Measurements from ENCODE around the gene VDR.

The VDR gene

DNA sequence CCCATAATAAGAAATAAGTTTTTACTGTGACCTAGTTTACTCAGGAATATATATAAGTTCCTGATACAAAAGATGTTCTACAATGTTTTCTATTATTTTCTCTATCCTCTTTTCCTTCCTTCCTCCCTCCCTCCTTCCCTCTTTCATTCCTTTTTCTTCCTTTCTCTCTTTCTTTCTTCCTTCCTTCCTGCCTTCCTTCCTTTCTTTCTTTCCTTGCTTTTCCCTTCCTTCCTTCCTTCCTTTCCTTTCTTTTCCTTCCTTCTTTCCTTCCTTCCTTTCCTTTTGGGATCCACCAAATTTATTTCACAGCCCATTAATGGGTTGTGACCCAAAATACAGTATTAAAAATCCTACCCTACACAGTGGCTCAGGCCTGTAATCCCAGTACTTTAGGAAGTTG lies 3.9 kb upstream of the VDR start:
- TF ChIP-seq, protein P1, sequence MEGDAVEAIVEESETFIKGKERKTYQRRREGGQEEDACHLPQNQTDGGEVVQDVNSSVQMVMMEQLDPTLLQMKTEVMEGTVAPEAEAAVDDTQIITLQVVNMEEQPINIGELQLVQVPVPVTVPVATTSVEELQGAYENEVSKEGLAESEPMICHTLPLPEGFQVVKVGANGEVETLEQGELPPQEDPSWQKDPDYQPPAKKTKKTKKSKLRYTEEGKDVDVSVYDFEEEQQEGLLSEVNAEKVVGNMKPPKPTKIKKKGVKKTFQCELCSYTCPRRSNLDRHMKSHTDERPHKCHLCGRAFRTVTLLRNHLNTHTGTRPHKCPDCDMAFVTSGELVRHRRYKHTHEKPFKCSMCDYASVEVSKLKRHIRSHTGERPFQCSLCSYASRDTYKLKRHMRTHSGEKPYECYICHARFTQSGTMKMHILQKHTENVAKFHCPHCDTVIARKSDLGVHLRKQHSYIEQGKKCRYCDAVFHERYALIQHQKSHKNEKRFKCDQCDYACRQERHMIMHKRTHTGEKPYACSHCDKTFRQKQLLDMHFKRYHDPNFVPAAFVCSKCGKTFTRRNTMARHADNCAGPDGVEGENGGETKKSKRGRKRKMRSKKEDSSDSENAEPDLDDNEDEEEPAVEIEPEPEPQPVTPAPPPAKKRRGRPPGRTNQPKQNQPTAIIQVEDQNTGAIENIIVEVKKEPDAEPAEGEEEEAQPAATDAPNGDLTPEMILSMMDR (conservative IDR thresholded peaks at IDR 0.05), result no peak
- TF ChIP-seq ZFX (IDR thresholded peaks at IDR 0.05), result no peak
- no peak overlapping the region for H3K27ac ChIP-seq

DNA sequence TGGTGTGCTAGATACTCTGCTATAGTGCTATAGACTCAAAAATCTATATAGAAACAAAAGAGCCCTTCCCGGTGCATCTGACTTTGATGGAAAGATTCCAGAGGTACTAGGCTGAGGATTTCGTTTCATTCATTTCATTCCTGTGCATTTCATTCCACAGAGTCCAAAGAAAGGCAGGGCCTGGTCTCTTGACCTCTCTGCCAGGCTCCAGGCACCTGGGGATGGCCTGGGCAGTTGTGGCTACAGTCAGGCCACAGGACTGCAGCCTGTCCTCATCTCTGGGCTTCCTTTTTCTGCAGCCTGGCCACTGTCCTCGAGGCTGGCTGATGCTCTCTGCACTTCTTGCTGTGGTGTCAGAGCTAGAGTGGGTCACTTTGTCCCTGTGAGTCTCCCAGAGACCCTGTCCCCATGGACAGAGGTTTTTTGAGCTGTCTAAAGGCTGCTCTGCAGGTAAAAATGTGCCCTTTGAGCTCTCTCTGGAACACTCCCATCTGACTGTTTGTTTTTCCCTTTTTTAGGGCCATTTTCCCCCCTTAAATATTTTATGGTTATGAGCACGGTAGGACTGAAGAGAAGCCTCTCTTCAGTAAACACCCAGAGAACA lies 3.2 kb upstream of the VDR start:
- TF ChIP-seq, protein P1 (conservative IDR thresholded peaks at IDR 0.05), result no peak
- no peak for TF ChIP-seq ZFX (IDR thresholded peaks at IDR 0.05)
- no peak overlapping the region for H3K27ac ChIP-seq

DNA sequence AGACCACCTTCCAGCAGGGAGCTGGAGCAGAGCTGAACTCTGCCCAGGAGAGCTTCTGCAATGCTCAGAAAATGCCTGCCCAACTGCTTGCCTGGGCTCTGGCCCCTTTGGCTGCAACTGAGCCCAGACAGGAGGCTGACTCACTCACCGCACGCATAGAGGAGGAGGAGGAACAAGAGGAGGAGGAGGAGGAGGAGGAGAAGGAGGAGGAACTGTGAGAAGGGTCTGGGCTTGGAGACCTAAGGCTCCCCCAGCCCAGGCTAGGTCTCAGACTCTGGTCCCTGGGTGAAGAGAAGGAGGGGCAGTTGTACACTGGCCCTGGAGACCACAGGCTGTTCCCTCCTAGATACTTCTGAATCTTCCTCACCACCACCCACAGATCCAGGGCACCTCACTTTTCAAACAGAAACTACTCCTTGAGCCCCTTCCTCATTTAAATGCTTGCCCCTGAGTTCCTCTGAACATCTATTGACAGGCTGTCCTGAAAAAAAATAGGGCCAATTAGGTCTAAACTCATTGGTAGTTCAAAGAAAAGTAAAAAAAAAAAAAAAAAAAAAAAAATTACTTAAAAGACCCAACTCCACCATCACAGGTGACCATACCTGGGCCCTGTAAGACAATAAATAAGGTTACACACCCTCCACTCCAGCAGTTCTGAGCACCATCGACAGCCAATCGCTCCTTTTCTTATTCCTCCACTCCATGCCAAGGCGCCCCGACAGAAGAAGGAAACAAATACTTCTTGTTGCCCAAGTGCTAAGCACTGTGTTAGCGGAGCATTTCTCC lies 674 bp downstream of the VDR start:
- TF ChIP-seq ZFX (IDR thresholded peaks at IDR 0.05), result no peak
- TF ChIP-seq, protein P1 (conservative IDR thresholded peaks at IDR 0.05), result no peak
- peak overlapping the region; percentile 74 for H3K27ac ChIP-seq

- peak overlapping the region; percentile 74 for H3K27ac ChIP-seq
- no peak for TF ChIP-seq ZFX (IDR thresholded peaks at IDR 0.05)
- TF ChIP-seq, protein P1 (conservative IDR thresholded peaks at IDR 0.05), result no peak
Measured at GRCh38 chr12:47903151-47903611, 1.6 kb downstream of the VDR start.

DNA sequence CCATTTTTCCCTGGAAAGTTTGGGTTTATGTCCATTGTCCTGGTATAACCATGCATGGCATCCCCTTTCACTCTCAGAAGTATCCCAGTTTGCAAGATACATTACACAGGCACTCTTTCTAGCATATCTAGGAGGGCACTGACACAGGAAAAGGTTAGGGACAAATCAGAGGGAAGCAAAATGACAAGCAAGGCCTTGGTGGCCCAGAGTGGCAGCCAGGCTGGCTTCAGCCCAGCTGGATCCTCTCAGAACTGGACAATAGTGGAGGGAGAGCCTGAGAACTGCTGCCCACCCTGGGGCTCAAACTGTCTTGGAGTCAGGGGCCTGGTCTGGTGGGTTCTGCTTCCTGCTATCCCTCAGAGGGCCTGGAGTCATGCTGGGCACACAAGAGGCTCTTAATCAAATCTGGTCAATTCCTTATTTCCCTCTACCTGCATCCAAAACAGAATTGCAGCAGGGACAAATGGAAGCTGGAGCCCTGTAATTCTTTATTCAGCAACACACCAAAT lies 2.6 kb downstream of the VDR start:
- peak overlapping the region; percentile 5; the same call in 1 of the 2 replicates for H3K27ac ChIP-seq
- TF ChIP-seq, protein P1 (conservative IDR thresholded peaks at IDR 0.05), result no peak
- TF ChIP-seq ZFX (IDR thresholded peaks at IDR 0.05), result no peak

- peak overlapping the region; percentile 13; the same call in 1 of the 2 replicates for H3K27ac ChIP-seq
- TF ChIP-seq, protein P1 (conservative IDR thresholded peaks at IDR 0.05), result no peak
- no peak for TF ChIP-seq ZFX (IDR thresholded peaks at IDR 0.05)
Measured at GRCh38 chr12:47901718-47902093, 3.1 kb downstream of the VDR start.

Measured in C4-2B (cell line).